ENCODE results near the gene TDRD10.
"Not testable (repeated sequence)": the region's sequence is repeated elsewhere in the genome, so short reads cannot be mapped to it uniquely, and the experiment has no call there.

The TDRD10 gene

DNA sequence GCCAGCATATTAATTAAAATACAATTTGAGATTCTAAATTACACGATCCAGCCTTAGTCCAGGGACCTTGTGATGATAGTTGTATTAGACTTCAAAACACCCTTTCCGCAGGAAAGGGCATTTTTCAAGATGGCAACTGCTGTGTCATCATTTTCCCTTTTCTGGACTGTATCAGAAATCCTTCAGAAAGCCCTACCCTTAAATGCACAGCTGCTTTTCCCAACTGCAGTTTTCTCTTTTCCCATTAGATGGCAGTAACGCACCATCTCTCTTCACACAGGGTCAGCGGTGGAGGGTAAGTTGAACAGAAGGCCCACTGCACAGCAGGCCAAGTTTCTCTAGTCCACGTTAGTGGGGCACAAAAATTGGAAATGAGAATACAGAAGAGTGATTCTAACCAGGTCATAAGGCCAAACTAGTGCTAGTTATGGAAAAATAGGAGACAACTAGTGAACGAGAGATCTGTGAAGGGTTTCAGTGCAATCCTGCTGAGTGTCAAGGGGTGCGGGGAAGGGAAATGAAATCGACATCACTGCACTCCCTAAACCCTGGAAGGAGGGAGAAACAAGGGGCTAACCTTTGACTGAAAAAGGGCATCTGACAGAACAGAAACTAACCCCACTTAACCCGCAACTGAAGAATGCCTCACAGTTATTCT lies 22.1 kb upstream of the TDRD10 start:
- DNase-seq (ENCODE audit: low read depth) = no peak

DNA sequence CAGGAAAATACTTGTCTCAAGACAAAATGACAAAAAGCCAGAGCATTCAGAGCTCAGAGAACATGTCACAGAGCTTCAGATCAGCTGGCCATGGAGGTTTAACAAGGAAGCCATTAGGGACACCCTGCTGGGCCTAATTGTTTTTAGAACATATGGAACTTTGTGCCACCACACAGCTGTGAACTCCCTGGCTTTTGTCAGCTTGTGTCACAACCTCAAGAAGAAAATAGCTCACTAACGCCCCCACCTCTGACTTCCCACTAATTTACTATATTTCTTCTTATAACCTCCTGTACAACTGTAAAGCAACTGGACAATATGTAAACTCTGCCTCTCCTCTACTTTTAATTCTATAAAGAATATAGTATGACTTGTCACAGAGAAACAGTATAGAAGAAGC lies 21.0 kb upstream of the TDRD10 start:
- no peak for DNase-seq (ENCODE audit: low read depth)

DNA sequence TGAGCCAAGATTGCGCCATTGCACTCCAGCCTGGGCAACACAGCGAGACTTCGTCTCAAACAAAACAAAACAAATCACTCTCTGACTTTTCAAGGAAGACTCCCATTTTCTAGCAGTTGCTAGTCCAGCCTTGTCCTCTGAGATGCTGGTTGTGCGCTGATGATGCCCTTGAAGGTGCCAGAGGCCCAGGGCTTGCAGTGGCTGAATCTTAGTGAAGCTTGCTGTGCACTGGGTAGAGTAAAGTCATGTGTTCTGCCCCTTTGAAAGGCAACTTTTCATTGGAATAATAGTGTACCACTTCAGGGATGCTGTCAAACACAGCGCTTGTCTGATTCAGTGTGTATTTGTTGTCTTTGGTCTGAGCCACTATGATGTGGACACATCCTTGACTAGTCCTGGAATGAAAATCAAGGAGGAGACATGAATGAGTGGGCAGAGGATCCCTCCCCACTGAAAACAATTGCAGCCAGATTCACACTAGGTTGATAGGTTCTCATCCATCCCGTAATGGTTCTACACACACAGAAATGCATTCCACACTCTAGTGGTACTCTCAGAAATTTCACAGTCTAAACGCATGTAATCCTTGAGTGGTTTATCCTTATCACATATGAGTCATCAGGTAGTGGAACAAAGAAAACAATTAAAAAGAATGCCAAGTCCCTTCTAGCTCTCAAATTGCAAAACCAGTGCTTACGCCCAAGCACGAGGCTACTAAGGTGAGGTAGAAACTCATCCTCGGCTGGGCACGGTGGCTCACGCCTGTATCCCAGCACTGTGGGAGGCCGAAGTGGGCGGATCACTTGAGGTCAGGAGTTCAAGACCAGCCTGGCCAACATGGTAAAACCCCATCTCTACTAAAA lies 17.8 kb upstream of the TDRD10 start:
- no peak for DNase-seq (ENCODE audit: low read depth)

- no peak for DNase-seq (ENCODE audit: low read depth)
These were observed 16.9 kb upstream of the TDRD10 start for GRCh38 chr1:154485106-154485505.

GRCh38 chr1:154485910-154486496 lies 16.0 kb upstream of the TDRD10 start:
- no peak for DNase-seq (ENCODE audit: low read depth)

DNA sequence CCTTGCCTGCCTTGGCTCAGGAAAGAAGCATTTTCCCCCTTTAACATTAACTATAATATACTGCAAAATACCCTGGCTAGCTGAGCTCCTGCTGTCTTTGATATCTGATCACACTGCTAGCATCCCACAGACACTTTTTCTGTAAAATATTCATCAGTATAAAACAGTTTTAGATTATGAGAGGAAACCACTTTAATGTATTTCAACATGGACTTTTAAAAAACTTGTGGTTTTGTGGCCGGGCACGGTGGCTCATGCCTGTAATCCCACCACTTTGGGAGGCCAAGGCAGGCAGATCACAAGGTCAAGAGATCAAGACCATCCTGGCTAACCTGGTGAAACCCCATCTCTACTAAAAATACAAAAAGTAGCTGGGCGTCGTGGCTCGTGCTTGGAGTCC lies 15.3 kb upstream of the TDRD10 start:
- DNase-seq (ENCODE audit: low read depth) = not testable (repeated sequence)

DNA sequence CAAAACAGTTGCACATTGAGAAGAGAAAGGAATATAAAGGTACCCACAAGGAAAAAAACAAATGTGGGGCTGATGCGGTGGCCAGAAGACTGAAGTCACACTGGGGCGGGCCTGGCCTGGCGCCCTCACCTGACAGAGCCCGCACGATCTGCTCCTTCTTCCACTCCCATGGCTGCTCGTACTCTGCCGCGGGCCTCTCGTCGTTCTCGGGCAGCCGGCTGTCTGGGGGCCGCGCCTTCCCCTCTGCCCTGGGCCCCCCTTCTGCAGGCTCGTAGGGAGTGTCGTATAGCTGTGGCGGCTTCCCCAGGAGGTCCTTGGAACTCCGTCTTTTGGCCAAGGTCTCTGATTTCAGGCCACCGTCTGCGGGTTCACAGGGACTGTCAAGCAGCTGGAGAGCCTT lies 13.1 kb upstream of the TDRD10 start:
- DNase-seq (ENCODE audit: low read depth) = no peak

GRCh38 chr1:154489695-154490274 lies 12.2 kb upstream of the TDRD10 start:
- DNase-seq (ENCODE audit: low read depth) = no peak

DNA sequence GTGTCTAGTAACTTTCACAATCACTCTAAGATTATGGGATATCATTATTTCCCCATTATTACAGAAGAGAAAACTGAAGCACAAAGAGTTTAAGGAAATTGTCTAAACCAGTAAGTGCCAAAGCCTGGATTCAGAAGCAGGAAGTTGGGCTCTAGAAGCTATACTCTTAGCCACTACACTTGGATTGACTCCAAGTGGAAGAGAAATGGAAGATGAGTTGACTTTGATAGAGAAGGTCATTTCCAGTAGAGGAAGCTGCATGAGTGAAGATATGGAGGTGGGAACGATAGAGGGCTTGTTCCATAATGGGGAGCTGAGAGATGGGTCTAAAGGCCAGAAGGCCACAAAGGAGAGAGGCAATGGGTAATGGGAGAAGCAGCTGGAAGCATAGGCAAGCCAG lies 11.7 kb upstream of the TDRD10 start:
- no peak for DNase-seq (ENCODE audit: low read depth)

DNA sequence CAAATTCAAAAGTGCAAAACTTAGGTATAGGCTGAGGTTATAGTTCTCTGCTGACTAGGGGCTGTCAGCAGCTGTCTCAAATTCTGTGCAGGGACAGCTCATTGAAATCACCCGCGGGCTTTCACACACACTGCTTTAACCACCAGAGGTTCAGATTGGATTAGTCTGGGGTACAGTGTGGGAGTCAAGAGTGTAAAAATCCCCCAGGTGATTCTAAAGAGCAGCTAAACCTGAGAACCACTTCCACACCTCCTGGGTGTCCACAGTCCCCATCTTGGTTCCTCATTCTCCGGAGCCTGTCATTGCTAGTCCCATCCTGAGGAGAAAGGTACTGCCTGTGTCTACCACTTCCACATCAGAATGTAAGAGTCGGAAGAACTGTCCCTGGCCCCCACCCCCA lies 9.9 kb upstream of the TDRD10 start:
- no peak for DNase-seq (ENCODE audit: low read depth)

GRCh38 chr1:154493276-154493675 lies 8.7 kb upstream of the TDRD10 start:
- no peak for DNase-seq (ENCODE audit: low read depth)

DNA sequence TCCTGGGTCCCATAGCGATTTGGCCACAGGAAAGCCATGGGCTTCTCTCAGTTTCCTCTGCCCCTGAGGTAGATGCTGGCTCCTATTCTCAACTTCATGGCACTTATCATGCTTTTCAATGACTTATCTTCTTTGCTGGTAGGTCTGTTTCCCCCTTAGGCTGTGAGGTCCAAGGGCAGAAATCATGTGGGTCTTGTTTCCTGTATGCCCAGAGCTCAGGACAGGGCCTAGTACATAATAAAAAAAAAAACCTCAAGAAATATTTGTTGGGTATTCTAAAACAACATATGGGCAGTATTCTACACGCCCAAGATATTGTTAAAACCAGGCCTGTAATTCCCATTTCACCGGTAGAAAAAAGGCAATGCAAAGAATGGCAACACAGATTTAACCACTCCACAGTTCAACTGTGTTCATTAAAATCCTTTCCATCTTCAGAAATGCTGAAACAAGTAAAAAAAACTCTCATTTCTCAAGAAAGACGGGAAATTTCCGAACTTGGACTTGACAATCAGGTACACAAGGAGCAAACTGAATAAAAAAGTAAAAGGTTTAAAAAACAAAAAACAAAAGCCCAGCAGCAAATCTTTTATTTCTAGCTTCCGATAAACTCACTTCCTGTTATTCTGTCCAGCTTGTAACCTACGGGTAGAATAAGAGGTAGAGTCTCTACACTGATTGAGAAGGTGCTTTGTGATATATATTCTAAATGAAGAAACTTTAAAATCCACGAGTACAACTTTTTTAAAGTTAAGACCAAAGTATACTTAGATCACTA lies 6.3 kb upstream of the TDRD10 start:
- no peak for DNase-seq (ENCODE audit: low read depth)

- no peak for DNase-seq (ENCODE audit: low read depth)
These were observed 5.6 kb upstream of the TDRD10 start for GRCh38 chr1:154496383-154496782.

GRCh38 chr1:154497026-154497806 lies 4.8 kb upstream of the TDRD10 start:
- no peak for DNase-seq (ENCODE audit: low read depth)

- DNase-seq (ENCODE audit: low read depth) = no peak
These were observed 2.6 kb upstream of the TDRD10 start for GRCh38 chr1:154499446-154499845.

- DNase-seq (ENCODE audit: low read depth) = no peak
These were observed 1.5 kb upstream of the TDRD10 start for GRCh38 chr1:154500533-154500932.

- DNase-seq (ENCODE audit: low read depth) = no peak
These were observed 475 bp upstream of the TDRD10 start for GRCh38 chr1:154501423-154502065.

GRCh38 chr1:154502744-154503115 lies 711 bp downstream of the TDRD10 start:
- no peak for DNase-seq (ENCODE audit: low read depth)

DNA sequence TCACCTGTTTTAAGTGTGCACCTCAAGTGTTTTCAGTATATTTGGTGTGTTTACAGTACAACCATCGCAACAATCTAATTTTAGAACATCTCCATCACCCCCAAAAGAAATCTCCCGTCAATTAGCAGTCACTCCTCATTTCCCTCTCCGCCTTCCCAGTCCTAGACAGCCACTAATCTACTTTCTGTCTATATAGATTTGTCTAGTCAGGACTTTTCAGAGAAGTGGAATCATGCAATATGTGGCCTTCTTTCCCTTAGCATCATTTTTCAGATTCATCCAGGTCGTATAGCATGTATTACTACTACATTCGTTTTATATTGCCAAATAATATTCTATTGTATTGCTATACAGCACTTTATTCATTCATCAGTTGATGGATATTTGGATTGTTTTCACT lies 1.9 kb downstream of the TDRD10 start:
- DNase-seq (ENCODE audit: low read depth) = no peak

DNA sequence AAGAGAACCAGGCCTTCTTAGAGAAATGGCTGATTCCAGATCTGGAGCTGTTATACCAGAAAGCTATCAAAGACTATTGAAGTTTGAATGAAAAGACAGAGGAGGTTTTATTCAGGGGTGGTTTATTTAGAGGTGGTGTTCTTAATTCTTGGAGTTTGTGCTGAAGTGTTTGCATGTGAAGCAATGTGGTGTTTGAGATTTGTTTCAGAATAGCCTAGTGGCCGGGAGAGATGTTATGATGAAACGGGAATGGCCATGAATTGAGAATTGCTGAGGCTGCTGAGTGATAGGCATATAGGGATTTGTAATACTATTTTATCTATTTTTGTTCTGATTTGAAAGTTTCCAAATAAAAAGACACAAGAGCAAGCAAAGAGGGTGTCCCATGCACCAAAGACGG lies 10.7 kb downstream of the TDRD10 start:
- no peak for DNase-seq (ENCODE audit: low read depth)

DNA sequence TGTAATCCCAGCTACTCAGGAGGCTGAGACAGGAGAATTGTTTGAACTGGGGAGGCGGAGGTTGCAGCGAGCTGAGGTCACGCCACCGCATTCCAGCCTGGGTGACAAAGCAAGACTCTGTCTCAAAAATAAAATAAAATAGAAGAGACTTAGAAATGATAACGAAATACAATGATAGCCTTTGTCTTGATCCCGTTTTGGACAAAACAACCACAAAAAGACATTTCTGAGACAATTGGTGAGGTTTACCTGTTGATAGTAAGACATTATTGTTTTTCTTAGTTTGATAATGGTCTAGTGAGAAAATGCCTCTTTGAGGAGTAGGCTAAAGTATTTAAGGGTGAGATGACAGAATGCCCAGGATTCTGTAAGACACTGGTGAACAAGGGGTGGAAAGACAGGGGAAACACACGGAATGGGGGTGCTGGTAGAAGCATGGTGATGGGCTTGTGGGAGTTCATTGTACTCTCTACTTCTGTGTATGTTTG lies 12.1 kb downstream of the TDRD10 start:
- no peak for DNase-seq (ENCODE audit: low read depth)
